ENCODE measurements around the gene LRRC10B.

The LRRC10B gene

GRCh38 chr11:61532134-61533038, 23.8 kb downstream of the LRRC10B start:
- peaks cover 0 to 15% of the 10 kb centered on the region in 2 donors for H3K27me3 ChIP-seq (ENCODE audit: control insufficient read depth in 1 of 2, insufficient read depth in 2 of 2, low read length in 2 of 2)
- H3K27ac ChIP-seq (ENCODE audit: low read length), result no peak overlapping the region
- no peaks in the 10 kb centered on the region for H3K36me3 ChIP-seq (ENCODE audit: control insufficient read depth in 2 of 2, insufficient read depth in 2 of 2, low read length in 2 of 2)
- H3K9ac ChIP-seq (ENCODE audit: low read length in 2 of 2), result no peak overlapping the region
- H3K4me3 ChIP-seq (ENCODE audit: low read length in 2 of 2), result no peak overlapping the region
- no peaks in the 10 kb centered on the region for H3K9me3 ChIP-seq (ENCODE audit: control insufficient read depth in 2 of 2, low read length in 2 of 2)
- no peaks in the 10 kb centered on the region for H3K4me1 ChIP-seq (ENCODE audit: control insufficient read depth, insufficient read depth, low read length)

GRCh38 chr11:61533039-61533375, 24.5 kb downstream of the LRRC10B start:
- Histone ChIP-seq H3K27ac (ENCODE audit: low read length) (no peak overlapping the region), H3K27me3 (ENCODE audit: control insufficient read depth in 1 of 2, insufficient read depth in 2 of 2, low read length in 2 of 2) (peaks cover 0 to 15% of the 10 kb centered on the region in 2 donors), H3K36me3 (ENCODE audit: control insufficient read depth in 2 of 2, insufficient read depth in 2 of 2, low read length in 2 of 2) (no peaks in the 10 kb centered on the region), H3K9me3 (ENCODE audit: control insufficient read depth in 2 of 2, low read length in 2 of 2) (no peaks in the 10 kb centered on the region), H3K4me1 (ENCODE audit: control insufficient read depth, insufficient read depth, low read length) (peaks cover 4% of the 10 kb centered on the region), H3K4me3 (ENCODE audit: low read length in 2 of 2) (no peak overlapping the region), H3K9ac (ENCODE audit: low read length in 2 of 2) (no peak overlapping the region)

GRCh38 chr11:61533401-61533800, 24.9 kb downstream of the LRRC10B start:
- Histone ChIP-seq H3K4me3 (ENCODE audit: low read length in 2 of 2) (no peak overlapping the region), H3K36me3 (ENCODE audit: control insufficient read depth in 2 of 2, insufficient read depth in 2 of 2, low read length in 2 of 2) (no peaks in the 10 kb centered on the region), H3K9ac (ENCODE audit: low read length in 2 of 2) (no peak overlapping the region), H3K4me1 (ENCODE audit: control insufficient read depth, insufficient read depth, low read length) (peaks cover 4% of the 10 kb centered on the region), H3K27ac (ENCODE audit: low read length) (no peak overlapping the region), H3K27me3 (ENCODE audit: control insufficient read depth in 1 of 2, insufficient read depth in 2 of 2, low read length in 2 of 2) (peaks cover 0 to 15% of the 10 kb centered on the region in 2 donors), H3K9me3 (ENCODE audit: control insufficient read depth in 2 of 2, low read length in 2 of 2) (no peaks in the 10 kb centered on the region)

GRCh38 chr11:61534025-61534932, 25.7 kb downstream of the LRRC10B start:
- Histone ChIP-seq H3K36me3 (ENCODE audit: control insufficient read depth in 2 of 2, insufficient read depth in 2 of 2, low read length in 2 of 2) (no peaks in the 10 kb centered on the region), H3K27ac (ENCODE audit: low read length) (no peak overlapping the region), H3K4me1 (ENCODE audit: control insufficient read depth, insufficient read depth, low read length) (peaks cover 4% of the 10 kb centered on the region), H3K9ac (ENCODE audit: low read length in 2 of 2) (no peak overlapping the region), H3K27me3 (ENCODE audit: control insufficient read depth in 1 of 2, insufficient read depth in 2 of 2, low read length in 2 of 2) (peaks cover 0 to 18% of the 10 kb centered on the region in 2 donors), H3K9me3 (ENCODE audit: control insufficient read depth in 2 of 2, low read length in 2 of 2) (no peaks in the 10 kb centered on the region), H3K4me3 (ENCODE audit: low read length in 2 of 2) (no peak overlapping the region)

- Histone ChIP-seq H3K27me3 (ENCODE audit: control insufficient read depth in 1 of 2, insufficient read depth in 2 of 2, low read length in 2 of 2) (peaks cover 0 to 16% of the 10 kb centered on the region in 2 donors), H3K27ac (ENCODE audit: low read length) (no peak overlapping the region), H3K36me3 (ENCODE audit: control insufficient read depth in 2 of 2, insufficient read depth in 2 of 2, low read length in 2 of 2) (no peaks in the 10 kb centered on the region), H3K4me1 (ENCODE audit: control insufficient read depth, insufficient read depth, low read length) (peaks cover 4% of the 10 kb centered on the region), H3K9ac (ENCODE audit: low read length in 2 of 2) (no peak overlapping the region), H3K9me3 (ENCODE audit: control insufficient read depth in 2 of 2, low read length in 2 of 2) (no peaks in the 10 kb centered on the region), H3K4me3 (ENCODE audit: low read length in 2 of 2) (no peak overlapping the region)
Observed at GRCh38 chr11:61534933-61535839, 26.6 kb downstream of the LRRC10B start.

- Histone ChIP-seq H3K4me1 (ENCODE audit: control insufficient read depth, insufficient read depth, low read length) (peaks cover 9% of the 10 kb centered on the region), H3K9ac (ENCODE audit: low read length in 2 of 2) (no peak overlapping the region), H3K36me3 (ENCODE audit: control insufficient read depth in 2 of 2, insufficient read depth in 2 of 2, low read length in 2 of 2) (no peaks in the 10 kb centered on the region), H3K27ac (ENCODE audit: low read length) (no peak overlapping the region), H3K27me3 (ENCODE audit: control insufficient read depth in 1 of 2, insufficient read depth in 2 of 2, low read length in 2 of 2) (peaks cover 0 to 16% of the 10 kb centered on the region in 2 donors), H3K9me3 (ENCODE audit: control insufficient read depth in 2 of 2, low read length in 2 of 2) (no peaks in the 10 kb centered on the region), H3K4me3 (ENCODE audit: low read length in 2 of 2) (no peak overlapping the region)
Observed at GRCh38 chr11:61535998-61536675, 27.6 kb downstream of the LRRC10B start.

- Histone ChIP-seq H3K27ac (ENCODE audit: low read length) (no peak overlapping the region), H3K4me3 (ENCODE audit: low read length in 2 of 2) (no peak overlapping the region), H3K27me3 (ENCODE audit: control insufficient read depth in 1 of 2, insufficient read depth in 2 of 2, low read length in 2 of 2) (peaks cover 0 to 16% of the 10 kb centered on the region in 2 donors), H3K9ac (ENCODE audit: low read length in 2 of 2) (no peak overlapping the region), H3K4me1 (ENCODE audit: control insufficient read depth, insufficient read depth, low read length) (peaks cover 13% of the 10 kb centered on the region), H3K36me3 (ENCODE audit: control insufficient read depth in 2 of 2, insufficient read depth in 2 of 2, low read length in 2 of 2) (no peaks in the 10 kb centered on the region), H3K9me3 (ENCODE audit: control insufficient read depth in 2 of 2, low read length in 2 of 2) (no peaks in the 10 kb centered on the region)
Observed at GRCh38 chr11:61536676-61537270, 28.2 kb downstream of the LRRC10B start.

- Histone ChIP-seq H3K36me3 (ENCODE audit: control insufficient read depth in 2 of 2, insufficient read depth in 2 of 2, low read length in 2 of 2) (no peaks in the 10 kb centered on the region), H3K4me1 (ENCODE audit: control insufficient read depth, insufficient read depth, low read length) (peaks cover 17% of the 10 kb centered on the region), H3K27ac (ENCODE audit: low read length) (no peak overlapping the region), H3K27me3 (ENCODE audit: control insufficient read depth in 1 of 2, insufficient read depth in 2 of 2, low read length in 2 of 2) (peaks cover 0 to 16% of the 10 kb centered on the region in 2 donors), H3K9me3 (ENCODE audit: control insufficient read depth in 2 of 2, low read length in 2 of 2) (no peaks in the 10 kb centered on the region), H3K4me3 (ENCODE audit: low read length in 2 of 2) (no peak overlapping the region), H3K9ac (ENCODE audit: low read length in 2 of 2) (no peak overlapping the region)
Observed at GRCh38 chr11:61537326-61537725, 28.8 kb downstream of the LRRC10B start.

GRCh38 chr11:61538636-61538961, 30.1 kb downstream of the LRRC10B start:
- no peak overlapping the region for H3K27ac ChIP-seq (ENCODE audit: low read length)
- H3K4me1 ChIP-seq (ENCODE audit: control insufficient read depth, insufficient read depth, low read length), result peaks cover 17% of the 10 kb centered on the region
- no peaks in the 10 kb centered on the region for H3K9me3 ChIP-seq (ENCODE audit: control insufficient read depth in 2 of 2, low read length in 2 of 2)
- peaks cover 0 to 9% of the 10 kb centered on the region in 2 donors for H3K27me3 ChIP-seq (ENCODE audit: control insufficient read depth in 1 of 2, insufficient read depth in 2 of 2, low read length in 2 of 2)
- no peaks in the 10 kb centered on the region for H3K36me3 ChIP-seq (ENCODE audit: control insufficient read depth in 2 of 2, insufficient read depth in 2 of 2, low read length in 2 of 2)
- H3K4me3 ChIP-seq (ENCODE audit: low read length in 2 of 2), result no peak overlapping the region
- H3K9ac ChIP-seq (ENCODE audit: low read length in 2 of 2), result no peak overlapping the region

All from stomach smooth muscle (tissue), 2 donors.